Gastrocnemius medialis (tissue), 4 donors: Measurements from ENCODE around the gene HOXA3. TPM values are rescaled to one million over a fixed set of nuclear protein-coding genes. Genes with fewer than 3 reads are reported as not detected.

Experiments
- ATAC-seq, 2 donors: fragments of 150-250 bp; one replicate each; pipeline ENCODE4 v1.9.1; 2016
- DNase-seq, 2 donors: peaks; one replicate each; pipeline ENCODE4 v3.0.0-alpha.2; 2019
- H3K27ac ChIP-seq, 4 donors: fragments of 200-600 bp; sonication (generic); 1 replicate in 1 of 4; 2 replicates in 3 of 4; pipeline ENCODE4 v1.5.1; 2016 to 2018; ENCODE audit warnings: mild to moderate bottlenecking in 2 of 4, moderate library complexity in 1 of 4
- H3K27me3 ChIP-seq, 3 donors: fragments of 200-600 bp; sonication (generic) in 2 of 3; 1 replicate in 1 of 3; 2 replicates in 2 of 3; pipeline versions ENCODE4 v1.5.1 to v1.6.0; 2016 to 2019; ENCODE audit warnings: mild to moderate bottlenecking in 1 of 3, moderate library complexity in 1 of 3
- H3K36me3 ChIP-seq, 2 donors: fragments of 200-600 bp; sonication (generic) in 1 of 2; one replicate each; pipeline ENCODE4 v1.5.1; 2017 to 2018
- H3K4me1 ChIP-seq, 2 donors: fragments of 200-600 bp; sonication (generic) in 1 of 2; one replicate each; pipeline ENCODE4 v1.5.1; 2016 to 2017; ENCODE audit warnings: mild to moderate bottlenecking in 2 of 2
- H3K4me3 ChIP-seq, 4 donors: fragments of 200-600 bp; sonication (generic) in 3 of 4; 1 replicate in 1 of 4; 2 replicates in 3 of 4; pipeline ENCODE4 v1.5.1; 2016 to 2019; ENCODE audit warnings: mild to moderate bottlenecking in 2 of 4
- H3K9me3 ChIP-seq, 3 donors: fragments of 200-600 bp; sonication (generic) in 2 of 3; 1 replicate in 1 of 3; 2 replicates in 2 of 3; pipeline ENCODE4 v1.5.1; 2016 to 2019
- POLR2A ChIP-seq, 2 donors: fragments of 450-650 bp; IDR thresholded peaks; one replicate each; pipeline ENCODE4 v1.6.1; 2017; ENCODE audit warnings: antibody characterized with exemption in 2 of 2, mild to moderate bottlenecking in 2 of 2, moderate library complexity in 2 of 2
- in situ Hi-C, 4 donors: fragments of 200-750 bp; cut with MboI; loops; one replicate each; pipeline versions ENCODE4 v1.15.0 to v1.8.0; 2017; ENCODE audit warnings: low sequenced_read_pairs in 4 of 4
- intact Hi-C: fragments of 100-400 bp; cut with DNase I; formaldehyde crosslinking; loops from one replicate; pipeline ENCODE4 v1.15.1; 2023; ENCODE audit warnings: low total_unique reads
- total RNA-seq, 4 donors: library from RNA; depleted of rRNA; stranded (reverse); fragments of >200 nt; gene quantifications; one replicate each; pipeline versions ENCODE4 v1.1.0 to v1.2.3, GENCODE V29; 2016
- TF ChIP-seq, protein P1 (sequence below), 5 experiments: fragments of 450-650 bp in 3 of 5; fragments of 200-600 bp in 2 of 5; sonication (generic) in 2 of 5; IDR thresholded peaks in 4 of 5; conservative IDR thresholded peaks in 1 of 5; 1 replicate in 4 of 5; 2 replicates in 1 of 5; pipeline ENCODE4 v1.5.1; 2016 to 2019; ENCODE audit warnings: antibody characterized with exemption in 5 of 5, mild to moderate bottlenecking in 3 of 5, moderate library complexity in 3 of 5

Gene HOXA3
- total RNA-seq, 4 donors from 2014 or later, result 0.53 to 6.2 (median 3.0) TPM

DNA sequence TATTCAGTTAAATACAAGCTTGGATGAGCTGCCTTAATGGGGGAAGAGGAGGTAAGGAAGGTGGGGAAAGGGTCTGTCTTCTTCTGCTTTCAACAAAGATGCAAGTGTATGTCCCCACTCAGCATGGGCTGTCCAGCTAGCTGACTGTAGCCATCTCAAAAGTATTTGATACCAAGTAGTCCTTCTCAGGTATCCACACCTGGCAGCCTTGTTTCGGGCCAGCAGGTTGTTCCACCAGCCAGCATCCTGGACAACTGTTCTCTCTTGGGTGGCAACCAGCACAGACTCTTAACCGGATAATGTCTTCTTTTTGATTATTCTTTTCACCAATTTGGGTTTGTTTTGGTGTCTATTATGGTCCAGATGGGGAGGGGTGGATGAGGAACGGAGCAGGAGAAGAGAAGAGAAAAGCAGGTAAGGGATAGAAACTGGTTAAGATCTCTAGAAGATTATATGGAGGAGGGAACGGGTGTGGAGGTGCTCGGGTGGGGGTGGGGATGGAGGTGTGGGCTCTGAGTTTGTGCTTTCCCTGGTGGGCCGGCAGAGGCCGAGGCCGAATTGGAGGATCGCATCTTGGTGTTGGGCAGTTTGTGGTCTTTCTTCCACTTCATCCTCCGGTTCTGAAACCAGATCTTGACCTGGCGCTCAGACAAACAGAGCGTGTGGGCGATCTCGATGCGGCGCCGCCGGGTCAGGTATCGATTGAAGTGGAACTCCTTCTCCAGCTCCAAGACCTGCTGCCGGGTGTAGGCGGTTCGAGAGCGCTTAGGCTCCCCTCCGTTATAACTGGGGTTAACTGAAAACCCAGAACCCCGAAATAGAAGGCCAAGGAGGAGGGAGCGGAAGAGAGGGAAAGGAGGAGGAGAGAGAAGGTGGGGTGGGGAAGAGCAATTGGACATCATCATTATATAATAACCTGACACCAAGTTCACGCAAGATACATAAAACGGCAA lies 23.3 kb downstream of the HOXA3 start:
- Histone ChIP-seq H3K9me3 (no peaks in the 10 kb centered on the region), H3K36me3 (no peaks in the 10 kb centered on the region), H3K27me3 (no peaks in the 10 kb centered on the region), H3K4me1 (peaks cover 49 to 62% of the 10 kb centered on the region in 2 donors), H3K27ac (peak overlapping the region; percentile 88 to 97 (median 95)), H3K4me3 (peak overlapping the region; percentile 60 to 90 (median 76))
- TF ChIP-seq, protein P1, sequence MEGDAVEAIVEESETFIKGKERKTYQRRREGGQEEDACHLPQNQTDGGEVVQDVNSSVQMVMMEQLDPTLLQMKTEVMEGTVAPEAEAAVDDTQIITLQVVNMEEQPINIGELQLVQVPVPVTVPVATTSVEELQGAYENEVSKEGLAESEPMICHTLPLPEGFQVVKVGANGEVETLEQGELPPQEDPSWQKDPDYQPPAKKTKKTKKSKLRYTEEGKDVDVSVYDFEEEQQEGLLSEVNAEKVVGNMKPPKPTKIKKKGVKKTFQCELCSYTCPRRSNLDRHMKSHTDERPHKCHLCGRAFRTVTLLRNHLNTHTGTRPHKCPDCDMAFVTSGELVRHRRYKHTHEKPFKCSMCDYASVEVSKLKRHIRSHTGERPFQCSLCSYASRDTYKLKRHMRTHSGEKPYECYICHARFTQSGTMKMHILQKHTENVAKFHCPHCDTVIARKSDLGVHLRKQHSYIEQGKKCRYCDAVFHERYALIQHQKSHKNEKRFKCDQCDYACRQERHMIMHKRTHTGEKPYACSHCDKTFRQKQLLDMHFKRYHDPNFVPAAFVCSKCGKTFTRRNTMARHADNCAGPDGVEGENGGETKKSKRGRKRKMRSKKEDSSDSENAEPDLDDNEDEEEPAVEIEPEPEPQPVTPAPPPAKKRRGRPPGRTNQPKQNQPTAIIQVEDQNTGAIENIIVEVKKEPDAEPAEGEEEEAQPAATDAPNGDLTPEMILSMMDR (IDR thresholded peaks at IDR 0.05 in 4 of 5, conservative IDR thresholded peaks at IDR 0.05 in 1 of 5), result no peak
- TF ChIP-seq POLR2A (IDR thresholded peaks at IDR 0.05), result no peak
- no peak for DNase-seq
- ATAC-seq, result no peak
- in situ Hi-C loops, result no loop called here
- intact Hi-C loops, result loop anchor here (5.0 kb wide), 1 partner anchor 97 kb away; no protein-coding TSS in a partner anchor

DNA sequence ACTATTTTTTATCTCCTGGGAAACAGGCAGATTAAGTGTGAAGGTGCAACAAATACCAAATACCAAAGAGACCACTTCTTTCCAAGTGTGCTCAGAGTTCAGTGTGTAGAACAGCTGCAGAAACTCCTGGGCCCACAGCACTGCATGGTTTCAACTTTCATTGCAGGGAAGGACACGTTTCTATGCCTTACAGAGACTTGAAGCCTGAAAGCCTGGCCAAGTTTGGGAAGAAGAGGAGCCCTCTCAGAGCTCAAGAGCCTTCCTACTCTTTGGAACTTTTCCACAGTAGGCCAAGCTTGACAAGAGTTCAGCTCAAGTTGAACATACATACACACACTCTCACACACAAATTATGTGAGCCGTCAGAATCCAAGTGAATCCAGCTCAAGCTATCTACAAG lies 24.3 kb downstream of the HOXA3 start:
- intact Hi-C loops, result loop anchor here (5.0 kb wide), 1 partner anchor 96 kb away; no protein-coding TSS in a partner anchor
- DNase-seq, result peak; percentile 36 to 82
- peak overlapping the region; percentile 88 to 97 (median 95) for H3K27ac ChIP-seq
- in situ Hi-C loops, result no loop called here
- no peaks in the 10 kb centered on the region for H3K9me3 ChIP-seq
- TF ChIP-seq, protein P1 (IDR thresholded peaks at IDR 0.05 in 4 of 5, conservative IDR thresholded peaks at IDR 0.05 in 1 of 5), result no peak
- TF ChIP-seq POLR2A (IDR thresholded peaks at IDR 0.05), result no peak
- peak; percentile 25 to 75 for ATAC-seq
- peaks cover 41 to 55% of the 10 kb centered on the region in 2 donors for H3K4me1 ChIP-seq
- H3K36me3 ChIP-seq, result no peaks in the 10 kb centered on the region
- no peak overlapping the region for H3K4me3 ChIP-seq
- no peaks in the 10 kb centered on the region for H3K27me3 ChIP-seq

DNA sequence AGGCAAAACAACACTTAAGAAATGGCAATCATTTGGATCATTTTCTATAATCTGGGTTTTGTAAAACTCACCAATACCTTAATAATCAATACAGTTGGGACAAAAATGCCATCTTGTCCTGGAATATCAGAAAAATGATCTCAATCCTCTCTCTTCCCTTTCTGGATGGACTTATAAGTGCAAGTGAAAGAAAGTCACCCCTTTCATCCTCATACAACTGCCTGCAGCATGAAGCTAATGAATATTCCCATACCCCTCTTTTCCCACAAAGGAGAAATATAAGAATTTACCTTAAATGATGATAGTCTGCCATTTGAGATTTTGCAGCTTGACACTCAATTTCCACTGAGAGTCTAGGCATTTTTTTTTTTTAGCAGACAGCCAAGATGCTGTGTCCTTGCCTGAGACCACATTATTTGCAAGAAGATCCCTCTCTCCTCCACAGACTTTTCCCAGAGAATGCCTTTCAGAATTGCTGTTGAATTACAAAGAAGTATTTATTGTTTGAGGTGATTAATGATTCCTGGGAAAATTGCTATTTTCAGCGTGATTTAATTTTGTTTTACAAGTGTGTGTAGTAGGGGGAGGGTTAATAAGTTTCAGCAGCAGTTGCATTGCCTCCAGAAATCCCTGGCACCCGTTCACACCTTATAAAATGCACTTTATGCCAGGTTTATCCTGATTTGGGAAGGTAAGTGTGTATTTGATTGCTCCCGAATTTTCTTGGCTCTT lies 25.6 kb downstream of the HOXA3 start:
- H3K4me1 ChIP-seq, result peaks cover 41 to 55% of the 10 kb centered on the region in 2 donors

DNA sequence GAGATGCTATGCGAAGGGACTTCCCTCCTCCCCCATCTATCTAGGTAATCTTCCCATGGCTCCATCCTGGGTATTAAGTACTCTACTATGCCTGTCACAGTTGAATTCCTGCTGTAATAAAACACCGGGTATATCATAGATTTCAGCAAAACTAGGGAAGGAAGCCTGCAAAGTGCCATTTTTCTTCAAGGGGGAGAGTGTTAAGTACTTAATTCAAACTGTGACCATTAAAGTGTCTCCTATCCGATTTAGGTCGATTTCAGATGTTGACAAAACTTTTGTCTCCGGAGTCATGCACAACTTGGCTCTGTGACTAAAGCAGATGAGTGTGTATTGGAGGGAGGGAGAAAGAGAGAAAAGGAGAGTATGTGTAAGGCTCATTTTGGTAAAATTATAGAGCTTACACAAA lies 26.4 kb downstream of the HOXA3 start:
- intact Hi-C loops (loop anchor here (5.0 kb wide), 1 partner anchor 94 kb away; no protein-coding TSS in a partner anchor), in situ Hi-C loops (no loop called here)
- Histone ChIP-seq H3K4me3 (no peak overlapping the region), H3K27me3 (no peaks in the 10 kb centered on the region), H3K27ac (peak overlapping the region; percentile 16 to 58 (median 45)), H3K36me3 (no peaks in the 10 kb centered on the region), H3K9me3 (no peaks in the 10 kb centered on the region), H3K4me1 (peaks cover 36 to 53% of the 10 kb centered on the region in 2 donors)
- TF ChIP-seq, protein P1 (IDR thresholded peaks at IDR 0.05 in 4 of 5, conservative IDR thresholded peaks at IDR 0.05 in 1 of 5), result no peak
- TF ChIP-seq POLR2A (IDR thresholded peaks at IDR 0.05), result no peak
- DNase-seq (no peak), ATAC-seq (no peak)

More for the DNA sequence above, 25.6 kb downstream of the HOXA3 start:
- intact Hi-C loops (loop anchor here (5.0 kb wide), 1 partner anchor 94 kb away; no protein-coding TSS in a partner anchor), in situ Hi-C loops (no loop called here)
- H3K27ac ChIP-seq, result peak overlapping the region in 1 of 4 donors; percentile 16
- H3K36me3 ChIP-seq, result no peaks in the 10 kb centered on the region
- DNase-seq, result no peak
- no peaks in the 10 kb centered on the region for H3K27me3 ChIP-seq
- ATAC-seq, result no peak
- TF ChIP-seq, protein P1 (IDR thresholded peaks at IDR 0.05 in 4 of 5, conservative IDR thresholded peaks at IDR 0.05 in 1 of 5), result no peak
- TF ChIP-seq POLR2A (IDR thresholded peaks at IDR 0.05), result no peak
- H3K4me3 ChIP-seq, result no peak overlapping the region
- no peaks in the 10 kb centered on the region for H3K9me3 ChIP-seq
